22Rv1 (cell line): ENCODE measurements around the gene C11orf98.

ENCODE experiments used
- ZFX ChIP-seq: fragments of 450-650 bp; IDR thresholded peaks from 2 replicates; pipeline ENCODE4 v1.6.1; 2017; ENCODE audit warnings: antibody characterized with exemption, borderline replicate concordance
- TF ChIP-seq, protein P1 (sequence below): fragments of 450-650 bp; IDR thresholded peaks from 2 replicates; pipeline ENCODE4 v1.5.1; 2017; ENCODE audit warnings: mild to moderate bottlenecking

DNA sequence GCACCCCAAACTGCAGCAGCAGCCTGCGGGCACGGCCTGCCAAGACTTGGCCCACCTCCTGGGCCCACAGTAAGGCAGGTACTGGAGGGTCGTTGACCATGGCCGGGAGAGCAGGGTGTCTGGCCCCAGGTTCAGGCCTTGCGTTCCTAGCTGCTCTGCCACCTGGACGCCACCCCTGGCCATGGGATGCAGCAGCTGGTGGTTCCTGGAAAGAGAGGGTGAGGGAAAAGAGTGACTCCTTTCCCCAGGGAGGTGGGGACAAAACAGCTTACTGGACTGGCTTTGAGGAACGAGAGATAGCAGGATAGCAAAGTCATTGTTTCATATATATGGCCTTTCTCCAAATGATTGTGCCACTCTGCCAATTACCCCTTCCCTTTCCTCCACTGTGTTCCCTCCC, 40.4 kb upstream of the C11orf98 start:
- TF ChIP-seq, protein P1, sequence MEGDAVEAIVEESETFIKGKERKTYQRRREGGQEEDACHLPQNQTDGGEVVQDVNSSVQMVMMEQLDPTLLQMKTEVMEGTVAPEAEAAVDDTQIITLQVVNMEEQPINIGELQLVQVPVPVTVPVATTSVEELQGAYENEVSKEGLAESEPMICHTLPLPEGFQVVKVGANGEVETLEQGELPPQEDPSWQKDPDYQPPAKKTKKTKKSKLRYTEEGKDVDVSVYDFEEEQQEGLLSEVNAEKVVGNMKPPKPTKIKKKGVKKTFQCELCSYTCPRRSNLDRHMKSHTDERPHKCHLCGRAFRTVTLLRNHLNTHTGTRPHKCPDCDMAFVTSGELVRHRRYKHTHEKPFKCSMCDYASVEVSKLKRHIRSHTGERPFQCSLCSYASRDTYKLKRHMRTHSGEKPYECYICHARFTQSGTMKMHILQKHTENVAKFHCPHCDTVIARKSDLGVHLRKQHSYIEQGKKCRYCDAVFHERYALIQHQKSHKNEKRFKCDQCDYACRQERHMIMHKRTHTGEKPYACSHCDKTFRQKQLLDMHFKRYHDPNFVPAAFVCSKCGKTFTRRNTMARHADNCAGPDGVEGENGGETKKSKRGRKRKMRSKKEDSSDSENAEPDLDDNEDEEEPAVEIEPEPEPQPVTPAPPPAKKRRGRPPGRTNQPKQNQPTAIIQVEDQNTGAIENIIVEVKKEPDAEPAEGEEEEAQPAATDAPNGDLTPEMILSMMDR = no peak
- TF ChIP-seq ZFX = no peak
